A673 (cell line): ENCODE data around the gene CACNG5.

ENCODE experiments used
- EZH2 ChIP-seq: fragments of 200-600 bp; sonication (generic); IDR thresholded peaks from 2 replicates; pipeline ENCODE4 v1.6.1; 2017; ENCODE audit warnings: borderline replicate concordance, low read depth, mild to moderate bottlenecking, mixed read lengths, antibody characterized with exemption, low read length; ENCODE audit not compliant: poor library complexity, severe bottlenecking
- TF ChIP-seq, protein P1 (sequence below): fragments of 300-800, 200-600 bp; sonication (generic); conservative IDR thresholded peaks from 2 replicates; pipeline ENCODE4 v1.5.1; 2017; ENCODE audit warnings: low read depth, mild to moderate bottlenecking, antibody characterized with exemption, low read length, moderate library complexity, mixed read lengths

DNA sequence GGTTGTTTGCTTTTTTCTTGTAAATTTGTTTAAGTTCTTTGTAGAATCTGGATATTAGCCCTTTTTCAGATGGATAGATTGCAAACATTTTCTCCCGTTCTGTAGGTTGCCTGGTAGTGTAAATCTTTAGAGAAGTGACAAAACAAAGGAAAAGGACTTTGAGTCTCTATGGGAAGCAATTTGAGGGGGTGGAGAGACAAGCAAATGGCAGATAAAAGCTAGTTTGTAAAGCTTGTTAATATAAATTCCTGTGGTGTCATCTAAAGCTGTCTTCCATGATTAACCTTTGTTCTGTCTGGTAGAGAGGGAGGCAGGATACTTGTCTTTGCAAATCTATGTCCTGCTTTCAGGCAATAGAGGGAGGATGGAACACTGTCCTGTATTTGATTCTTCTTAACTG lies 89.0 kb downstream of the CACNG5 start:
- TF ChIP-seq, protein P1, sequence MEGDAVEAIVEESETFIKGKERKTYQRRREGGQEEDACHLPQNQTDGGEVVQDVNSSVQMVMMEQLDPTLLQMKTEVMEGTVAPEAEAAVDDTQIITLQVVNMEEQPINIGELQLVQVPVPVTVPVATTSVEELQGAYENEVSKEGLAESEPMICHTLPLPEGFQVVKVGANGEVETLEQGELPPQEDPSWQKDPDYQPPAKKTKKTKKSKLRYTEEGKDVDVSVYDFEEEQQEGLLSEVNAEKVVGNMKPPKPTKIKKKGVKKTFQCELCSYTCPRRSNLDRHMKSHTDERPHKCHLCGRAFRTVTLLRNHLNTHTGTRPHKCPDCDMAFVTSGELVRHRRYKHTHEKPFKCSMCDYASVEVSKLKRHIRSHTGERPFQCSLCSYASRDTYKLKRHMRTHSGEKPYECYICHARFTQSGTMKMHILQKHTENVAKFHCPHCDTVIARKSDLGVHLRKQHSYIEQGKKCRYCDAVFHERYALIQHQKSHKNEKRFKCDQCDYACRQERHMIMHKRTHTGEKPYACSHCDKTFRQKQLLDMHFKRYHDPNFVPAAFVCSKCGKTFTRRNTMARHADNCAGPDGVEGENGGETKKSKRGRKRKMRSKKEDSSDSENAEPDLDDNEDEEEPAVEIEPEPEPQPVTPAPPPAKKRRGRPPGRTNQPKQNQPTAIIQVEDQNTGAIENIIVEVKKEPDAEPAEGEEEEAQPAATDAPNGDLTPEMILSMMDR = no peak
- no peak for TF ChIP-seq EZH2
